HG02763 (cell line): Measurements from ENCODE around the gene SPRR2D.
"Not testable (repeated sequence)": the region's sequence is repeated elsewhere in the genome, so short reads cannot be mapped to it uniquely, and the experiment has no call there.

ENCODE experiments used
- ATAC-seq: cut with Tn5 transposase; IDR thresholded peaks from one replicate; pipeline ENCODE4 v1.9.1; 2021; ENCODE audit warnings: mild to moderate bottlenecking, moderate library complexity; ENCODE audit not compliant: unreplicated experiment

The SPRR2D gene

GRCh38 chr1:153021829-153022228 is 19.1 kb downstream of the SPRR2D start:
- not testable (repeated sequence) for ATAC-seq

GRCh38 chr1:153011235-153011758 is 29.6 kb downstream of the SPRR2D start:
- ATAC-seq = not testable (repeated sequence)

- ATAC-seq = no peak
Observed at GRCh38 chr1:153001382-153001781, 39.5 kb downstream of the SPRR2D start, which contains the start of gene SPRR3. TSS of gene SPRR3 (plus strand) at chr1:153001749. CDS start at chr1:153003021, 1,272 bp downstream.

GRCh38 chr1:153000294-153000693 is 40.6 kb downstream of the SPRR2D start:
- no peak for ATAC-seq

GRCh38 chr1:152999818-153000217 is 41.1 kb downstream of the SPRR2D start:
- no peak for ATAC-seq

GRCh38 chr1:152998476-152998875 is 42.4 kb downstream of the SPRR2D start:
- ATAC-seq = no peak

- no peak for ATAC-seq
Observed at GRCh38 chr1:152997901-152998300, 43.0 kb downstream of the SPRR2D start.

GRCh38 chr1:152996633-152997400 is 44.1 kb downstream of the SPRR2D start:
- ATAC-seq = no peak

- ATAC-seq = no peak
Observed at GRCh38 chr1:152995842-152996241, 45.1 kb downstream of the SPRR2D start.

GRCh38 chr1:152993186-152993585 is 47.7 kb downstream of the SPRR2D start:
- ATAC-seq = no peak
